ENCODE measurements around the gene MASP1. TPM values are rescaled to one million over a fixed set of nuclear protein-coding genes. Genes with fewer than 3 reads are reported as not detected.

MASP1 gene
- polyA plus RNA-seq, 3 donors from 2014 or later, result not detected

DNA sequence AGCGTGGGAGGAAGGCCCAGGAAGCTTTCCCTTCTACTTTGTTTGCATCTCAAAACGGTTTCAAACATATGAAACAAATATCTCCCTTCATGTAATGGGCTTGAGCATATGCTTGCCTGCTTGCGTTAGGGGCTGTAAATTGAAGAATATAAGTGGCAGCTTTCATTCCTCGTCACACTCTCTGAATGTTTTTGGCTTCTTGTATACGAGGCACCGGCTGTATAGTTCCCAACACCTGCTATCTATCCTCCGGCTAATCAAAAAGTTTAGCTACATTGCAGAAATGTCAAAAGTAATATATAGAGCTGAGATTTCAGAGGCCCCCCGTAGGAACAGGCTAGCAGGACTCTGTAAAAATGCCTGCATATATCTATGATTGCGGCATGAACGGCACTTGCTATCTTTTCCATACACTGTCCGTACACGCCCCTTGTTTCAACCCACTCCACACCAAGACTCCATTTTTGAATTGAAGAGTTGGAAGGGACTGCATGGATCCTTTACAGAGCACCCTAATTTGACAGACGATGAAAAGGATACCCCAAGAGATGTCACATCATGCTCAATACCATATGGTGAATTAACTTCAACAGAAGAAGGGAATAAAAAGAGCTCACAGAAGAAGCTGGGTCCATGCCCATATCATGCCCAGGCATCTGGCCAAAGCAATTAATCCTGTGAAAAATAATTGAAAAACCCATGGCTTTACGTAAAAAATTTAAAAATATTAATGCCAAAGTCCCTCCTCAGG lies 2.5 kb downstream of the MASP1 start:
- no peak overlapping the region for H3K4me3 Mint-ChIP-seq
- no peaks in the 10 kb centered on the region for H3K36me3 Mint-ChIP-seq
- H3K27ac Mint-ChIP-seq, result no peak overlapping the region
- H3K9me3 Mint-ChIP-seq, result no peaks in the 10 kb centered on the region
- no peaks in the 10 kb centered on the region for H3K4me1 Mint-ChIP-seq
- no peak for DNase-seq
- peaks cover 0 to 9% (median 2%) of the 10 kb centered on the region in 3 donors for H3K27me3 Mint-ChIP-seq (ENCODE audit: low read depth in 3 of 3)

- Mint-ChIP-seq H3K4me3 (no peak overlapping the region), H3K36me3 (no peaks in the 10 kb centered on the region), H3K4me1 (no peaks in the 10 kb centered on the region), H3K27me3 (ENCODE audit: low read depth in 3 of 3) (peaks cover 0 to 6% (median 2%) of the 10 kb centered on the region in 3 donors), H3K27ac (no peak overlapping the region), H3K9me3 (no peaks in the 10 kb centered on the region)
- no peak for DNase-seq
Observed at GRCh38 chr3:187288131-187288854, 3.2 kb downstream of the MASP1 start.

- Mint-ChIP-seq H3K36me3 (no peaks in the 10 kb centered on the region), H3K4me1 (no peaks in the 10 kb centered on the region), H3K27me3 (ENCODE audit: low read depth in 3 of 3) (peaks cover 0 to 6% (median 2%) of the 10 kb centered on the region in 3 donors), H3K27ac (no peak overlapping the region), H3K4me3 (no peak overlapping the region), H3K9me3 (no peaks in the 10 kb centered on the region)
- no peak for DNase-seq
Observed at GRCh38 chr3:187287256-187287655, 4.3 kb downstream of the MASP1 start.

DNA sequence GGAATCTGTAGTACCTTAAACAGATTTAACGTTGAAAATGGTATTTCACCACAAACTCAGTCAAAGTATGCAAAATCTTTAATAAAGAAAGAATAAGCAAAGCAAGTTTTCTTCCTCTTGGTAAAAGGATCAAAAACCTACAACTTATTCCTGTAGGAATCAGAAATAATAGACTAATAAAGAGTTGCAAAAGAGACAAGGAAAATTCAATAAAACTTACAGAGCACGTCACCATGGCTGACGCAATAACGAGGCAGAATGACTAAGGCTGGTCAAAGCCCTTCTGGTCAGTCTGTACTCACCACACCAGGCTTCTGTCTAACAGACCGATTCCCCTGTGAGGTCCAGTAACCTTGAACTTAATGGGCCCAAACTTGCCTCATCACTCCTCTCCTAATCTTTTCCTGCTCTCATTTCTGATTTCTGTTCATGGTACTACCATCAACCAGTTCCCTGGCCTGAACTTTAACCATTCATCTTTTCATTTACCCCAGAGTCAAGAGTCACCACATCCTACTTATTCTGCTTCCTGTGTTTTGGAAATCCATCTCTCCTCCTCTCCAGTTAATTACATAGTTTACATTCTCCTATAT lies 5.0 kb downstream of the MASP1 start:
- no peak overlapping the region for H3K4me3 Mint-ChIP-seq
- no peaks in the 10 kb centered on the region for H3K36me3 Mint-ChIP-seq
- H3K9me3 Mint-ChIP-seq, result no peaks in the 10 kb centered on the region
- no peak for DNase-seq
- H3K4me1 Mint-ChIP-seq, result no peaks in the 10 kb centered on the region
- peaks cover 0 to 3% (median 2%) of the 10 kb centered on the region in 3 donors for H3K27me3 Mint-ChIP-seq (ENCODE audit: low read depth in 3 of 3)
- H3K27ac Mint-ChIP-seq, result no peak overlapping the region

DNA sequence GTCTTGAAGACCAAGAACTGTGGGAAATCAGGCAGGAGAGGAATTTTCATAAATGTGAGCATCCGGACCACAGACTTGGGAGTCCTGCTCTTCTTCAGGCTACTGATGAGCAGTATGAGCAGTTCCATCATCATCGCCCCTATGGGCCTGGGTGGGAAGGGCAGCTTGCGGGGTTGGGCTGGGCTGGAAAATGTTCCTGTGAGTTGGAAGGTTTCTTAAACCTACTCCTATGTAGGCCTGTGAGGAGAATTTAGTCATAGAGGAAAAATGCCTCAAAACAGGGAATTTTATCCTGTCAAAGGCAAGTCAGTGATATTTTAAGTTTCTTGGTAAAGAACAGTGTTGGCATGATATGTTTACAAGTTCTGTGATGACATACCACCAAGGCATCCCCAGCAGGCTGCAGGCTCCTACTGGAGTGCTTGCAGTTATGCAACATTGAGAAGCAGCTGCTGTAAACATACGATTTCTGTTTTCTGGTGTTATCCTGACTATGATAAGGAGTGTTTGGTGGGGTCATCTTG lies 10.3 kb downstream of the MASP1 start:
- Mint-ChIP-seq H3K36me3 (no peaks in the 10 kb centered on the region), H3K27me3 (ENCODE audit: low read depth in 3 of 3) (peaks cover 0 to 9% (median 0%) of the 10 kb centered on the region in 3 donors), H3K27ac (no peak overlapping the region), H3K4me1 (no peaks in the 10 kb centered on the region), H3K9me3 (no peaks in the 10 kb centered on the region), H3K4me3 (no peak overlapping the region)
- DNase-seq, result no peak

DNA sequence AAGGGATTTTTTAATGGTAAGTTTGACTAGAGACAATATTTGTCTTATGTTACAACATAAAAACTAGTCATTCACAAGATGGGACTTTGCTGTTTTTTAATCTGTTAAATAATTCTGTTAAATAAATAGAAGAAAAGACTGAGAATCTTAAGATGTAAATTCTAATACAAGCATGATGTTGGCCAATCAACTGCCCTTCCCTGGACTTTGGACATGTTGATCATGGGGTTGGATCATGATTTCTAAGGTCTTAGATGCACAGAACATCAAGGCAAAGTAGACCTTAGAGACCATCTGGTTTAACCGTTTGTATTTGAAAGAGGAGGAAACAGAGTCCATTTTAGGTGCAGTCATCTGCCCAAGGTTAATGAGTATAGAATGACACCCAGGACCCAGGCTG lies 10.9 kb downstream of the MASP1 start:
- no peak for DNase-seq
- Mint-ChIP-seq H3K27me3 (ENCODE audit: low read depth in 3 of 3) (peaks cover 0 to 9% (median 0%) of the 10 kb centered on the region in 3 donors), H3K9me3 (no peaks in the 10 kb centered on the region), H3K36me3 (no peaks in the 10 kb centered on the region), H3K4me1 (no peaks in the 10 kb centered on the region), H3K4me3 (no peak overlapping the region), H3K27ac (no peak overlapping the region)

- Mint-ChIP-seq H3K27me3 (ENCODE audit: low read depth in 3 of 3) (peaks cover 0 to 12% (median 2%) of the 10 kb centered on the region in 3 donors), H3K9me3 (no peaks in the 10 kb centered on the region), H3K4me1 (no peaks in the 10 kb centered on the region), H3K4me3 (no peak overlapping the region), H3K27ac (no peak overlapping the region), H3K36me3 (no peaks in the 10 kb centered on the region)
- no peak for DNase-seq
Observed at GRCh38 chr3:187277129-187277462, 14.4 kb downstream of the MASP1 start.

GRCh38 chr3:187276397-187277128 lies 15.0 kb downstream of the MASP1 start:
- Mint-ChIP-seq H3K9me3 (no peaks in the 10 kb centered on the region), H3K4me3 (no peak overlapping the region), H3K36me3 (no peaks in the 10 kb centered on the region), H3K27ac (no peak overlapping the region), H3K27me3 (ENCODE audit: low read depth in 3 of 3) (peaks cover 0 to 11% (median 2%) of the 10 kb centered on the region in 3 donors), H3K4me1 (no peaks in the 10 kb centered on the region)
- DNase-seq, result no peak

DNA sequence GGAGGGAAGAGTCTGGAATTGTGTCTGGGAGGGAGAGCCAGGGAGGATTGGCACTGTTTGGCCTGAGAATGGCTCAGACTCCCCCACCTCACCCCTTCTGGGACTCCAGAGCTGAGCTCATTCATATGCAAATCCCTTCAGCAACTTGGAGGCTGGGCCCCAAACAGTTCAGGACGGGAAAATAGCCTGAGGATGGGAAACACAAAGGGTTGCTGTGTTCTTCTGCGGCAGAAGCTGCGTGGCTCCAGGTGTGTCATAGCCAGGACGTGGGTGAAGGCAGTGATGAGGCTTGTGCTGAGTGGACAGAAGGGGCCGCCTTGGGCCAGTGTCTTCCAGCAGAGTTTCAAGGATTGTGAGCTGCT lies 16.6 kb downstream of the MASP1 start:
- Mint-ChIP-seq H3K4me1 (no peaks in the 10 kb centered on the region), H3K27me3 (ENCODE audit: low read depth in 3 of 3) (peaks cover 0 to 8% (median 2%) of the 10 kb centered on the region in 3 donors), H3K4me3 (no peak overlapping the region), H3K27ac (no peak overlapping the region), H3K36me3 (no peaks in the 10 kb centered on the region), H3K9me3 (no peaks in the 10 kb centered on the region)
- no peak for DNase-seq

GRCh38 chr3:187274315-187274976 lies 17.1 kb downstream of the MASP1 start:
- Mint-ChIP-seq H3K9me3 (no peaks in the 10 kb centered on the region), H3K27ac (no peak overlapping the region), H3K4me3 (no peak overlapping the region), H3K27me3 (ENCODE audit: low read depth in 3 of 3) (peaks cover 0 to 8% (median 2%) of the 10 kb centered on the region in 3 donors), H3K4me1 (no peaks in the 10 kb centered on the region), H3K36me3 (no peaks in the 10 kb centered on the region)
- no peak for DNase-seq

GRCh38 chr3:187271582-187271981 lies 20.0 kb downstream of the MASP1 start:
- H3K4me3 Mint-ChIP-seq, result no peak overlapping the region
- no peak for DNase-seq
- no peaks in the 10 kb centered on the region for H3K36me3 Mint-ChIP-seq
- H3K4me1 Mint-ChIP-seq, result no peaks in the 10 kb centered on the region
- H3K9me3 Mint-ChIP-seq, result peaks cover 0 to 2% (median 0%) of the 10 kb centered on the region in 6 donors
- peaks cover 0 to 12% (median 5%) of the 10 kb centered on the region in 3 donors for H3K27me3 Mint-ChIP-seq (ENCODE audit: low read depth in 3 of 3)
- H3K27ac Mint-ChIP-seq, result no peak overlapping the region

- Mint-ChIP-seq H3K4me1 (no peaks in the 10 kb centered on the region), H3K9me3 (peaks cover 0 to 2% (median 0%) of the 10 kb centered on the region in 6 donors), H3K4me3 (no peak overlapping the region), H3K27me3 (ENCODE audit: low read depth in 3 of 3) (peaks cover 0 to 12% (median 5%) of the 10 kb centered on the region in 3 donors), H3K36me3 (no peaks in the 10 kb centered on the region), H3K27ac (no peak overlapping the region)
- no peak for DNase-seq
Observed at GRCh38 chr3:187269486-187269885, 22.1 kb downstream of the MASP1 start.

DNA sequence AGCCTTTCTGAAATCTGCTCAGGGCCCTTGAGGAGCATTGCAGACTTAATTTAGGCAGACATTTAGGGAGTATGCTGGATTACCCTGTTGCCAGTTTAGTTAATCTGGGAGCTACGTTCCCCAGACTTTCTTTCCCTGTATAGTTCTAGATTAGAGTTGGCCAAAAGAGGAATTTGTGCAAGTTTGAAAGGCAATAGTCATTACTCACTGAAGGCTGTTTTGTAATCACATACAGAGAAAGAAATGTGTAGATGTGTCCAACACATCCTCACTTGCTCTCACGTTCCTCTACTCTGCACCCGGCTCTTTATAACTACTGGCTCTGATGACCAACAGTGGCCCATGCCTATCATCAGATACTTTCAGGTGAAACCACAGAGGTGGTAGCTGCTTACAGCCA lies 24.2 kb downstream of the MASP1 start:
- H3K9me3 Mint-ChIP-seq, result peaks cover 0 to 2% (median 0%) of the 10 kb centered on the region in 6 donors
- H3K27ac Mint-ChIP-seq, result no peak overlapping the region
- no peak for DNase-seq
- peaks cover 0 to 9% (median 3%) of the 10 kb centered on the region in 3 donors for H3K27me3 Mint-ChIP-seq (ENCODE audit: low read depth in 3 of 3)
- no peaks in the 10 kb centered on the region for H3K4me1 Mint-ChIP-seq
- H3K36me3 Mint-ChIP-seq, result no peaks in the 10 kb centered on the region
- no peak overlapping the region for H3K4me3 Mint-ChIP-seq
